Hematopoietic multipotent progenitor cell treated with erythropoietin and hydrocortisone succinate and interleukin-3 and kit ligand, for 4 days (in vitro differentiated cells): ENCODE measurements around the gene SPATA20.

Source experiments
- DNase-seq: peaks from one replicate; pipeline ENCODE4 v3.0.0-alpha.2; 2015

Gene SPATA20

GRCh38 chr17:50583641-50584040 lies 36.7 kb downstream of the SPATA20 start:
- DNase-seq: no peak

DNA sequence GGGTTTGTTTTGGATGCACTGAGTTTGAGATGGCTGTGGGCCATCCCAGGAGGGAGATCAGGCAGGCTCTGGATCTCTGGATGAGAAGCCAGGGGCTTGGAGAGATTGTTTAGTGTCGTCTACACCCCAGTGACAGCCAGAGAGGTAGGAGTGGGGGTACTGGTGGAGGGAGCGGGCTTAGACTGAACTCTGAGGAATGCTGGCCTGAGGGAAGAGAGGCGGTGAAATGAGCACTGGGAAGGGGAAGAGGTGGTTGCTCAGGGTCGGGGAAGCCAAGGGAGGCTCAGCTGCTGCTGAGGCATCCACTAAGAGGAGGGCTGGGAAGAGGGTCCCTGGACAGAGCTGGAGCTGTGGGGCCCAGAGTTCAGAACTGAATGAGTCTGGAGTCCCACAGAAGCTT lies 37.1 kb downstream of the SPATA20 start:
- no peak for DNase-seq

DNA sequence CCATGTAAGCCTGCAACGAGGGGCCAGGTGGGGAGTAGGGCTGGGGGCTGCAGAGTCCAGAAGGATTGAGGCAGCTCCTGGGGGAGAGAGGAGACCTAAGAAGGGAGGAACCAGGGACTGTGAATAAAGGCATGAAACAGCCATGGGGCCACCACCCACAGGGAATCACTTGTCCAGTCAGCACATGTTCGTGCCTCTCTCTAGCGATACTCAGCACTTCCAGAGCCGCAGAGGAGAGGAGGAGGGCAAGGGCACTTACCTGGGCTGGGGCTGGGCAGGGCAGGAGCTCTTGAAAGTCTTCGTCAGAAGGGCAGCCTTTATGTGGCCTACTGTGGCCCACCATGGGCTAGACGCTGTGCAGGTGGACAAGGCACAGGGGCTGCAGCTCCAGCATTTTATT lies 37.8 kb downstream of the SPATA20 start:
- DNase-seq: no peak

- DNase-seq: no peak
These were observed 38.4 kb downstream of the SPATA20 start for GRCh38 chr17:50585346-50585745.

- no peak for DNase-seq
These were observed 38.9 kb downstream of the SPATA20 start for GRCh38 chr17:50585891-50586290.

DNA sequence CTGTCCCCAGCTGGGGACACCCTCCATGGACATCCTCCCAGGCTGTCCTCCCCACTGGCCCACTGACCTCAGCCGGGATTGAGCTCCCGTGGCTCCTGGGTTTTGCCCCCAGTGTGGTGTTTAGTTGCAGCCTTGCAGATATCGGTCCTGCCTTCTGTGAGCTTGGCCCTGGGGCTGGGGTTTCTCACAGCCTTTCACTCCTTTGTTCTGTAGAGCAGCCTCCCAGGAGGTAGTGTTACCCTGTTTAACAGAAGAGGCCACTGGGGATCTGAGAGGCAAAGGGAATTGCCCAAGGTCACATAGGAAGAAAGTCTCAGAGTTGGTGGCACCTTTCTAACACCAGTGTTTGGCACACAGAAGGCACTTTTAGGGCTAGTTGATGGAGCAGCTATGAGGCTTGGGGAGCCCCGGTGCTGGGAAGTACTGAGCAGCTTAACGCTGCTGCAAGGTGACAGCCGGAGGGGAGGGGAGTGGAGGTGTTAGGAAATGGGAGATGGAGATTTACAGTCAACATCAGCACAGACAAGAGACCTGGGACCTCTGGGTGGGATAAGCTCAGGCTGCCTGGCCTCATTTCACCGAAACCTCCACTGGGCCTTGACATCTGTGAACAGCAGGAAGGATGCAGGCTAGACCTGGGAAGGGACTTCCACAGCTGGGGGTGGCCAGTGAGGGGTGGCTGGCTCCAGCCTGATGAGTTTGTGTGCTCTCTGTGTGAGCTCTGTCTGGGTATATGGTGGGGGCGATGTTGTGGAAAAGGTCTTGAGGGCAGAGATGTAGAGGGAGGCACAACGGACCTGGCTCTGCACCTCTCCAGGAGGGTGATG lies 39.7 kb downstream of the SPATA20 start:
- DNase-seq: no peak

GRCh38 chr17:50587571-50587970 lies 40.6 kb downstream of the SPATA20 start:
- no peak for DNase-seq

DNA sequence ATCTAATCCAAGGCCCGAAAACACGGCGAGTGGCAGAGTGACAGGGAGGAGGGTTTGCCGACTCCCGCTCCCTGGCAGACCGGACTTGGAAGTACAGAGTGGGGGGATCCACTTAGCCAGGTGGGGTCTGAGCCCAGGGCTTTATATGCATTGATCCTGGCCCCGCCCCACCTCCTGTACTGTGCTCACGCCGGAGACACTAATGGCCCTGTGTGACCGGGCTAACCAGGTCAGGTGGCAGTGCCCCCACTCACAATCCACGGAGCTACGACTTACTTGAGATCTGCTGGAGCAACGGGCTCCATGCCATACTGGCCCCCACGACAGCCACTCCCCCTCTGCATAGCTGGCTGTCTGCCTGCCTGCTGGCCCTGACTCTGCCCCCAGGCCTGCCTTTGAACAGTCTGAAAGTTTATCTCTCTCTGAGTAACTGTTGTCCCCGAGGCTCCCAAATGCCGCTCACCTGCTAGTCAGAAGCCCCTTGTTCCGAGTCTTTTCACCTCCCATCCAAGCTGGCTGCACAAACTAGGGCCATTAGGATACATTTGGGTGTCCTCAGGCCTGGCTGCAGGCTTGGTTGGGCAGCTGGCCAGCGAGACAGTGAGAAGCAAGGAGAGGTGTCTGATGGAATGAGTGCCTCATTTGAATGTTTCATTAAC lies 41.5 kb downstream of the SPATA20 start:
- no peak for DNase-seq

DNA sequence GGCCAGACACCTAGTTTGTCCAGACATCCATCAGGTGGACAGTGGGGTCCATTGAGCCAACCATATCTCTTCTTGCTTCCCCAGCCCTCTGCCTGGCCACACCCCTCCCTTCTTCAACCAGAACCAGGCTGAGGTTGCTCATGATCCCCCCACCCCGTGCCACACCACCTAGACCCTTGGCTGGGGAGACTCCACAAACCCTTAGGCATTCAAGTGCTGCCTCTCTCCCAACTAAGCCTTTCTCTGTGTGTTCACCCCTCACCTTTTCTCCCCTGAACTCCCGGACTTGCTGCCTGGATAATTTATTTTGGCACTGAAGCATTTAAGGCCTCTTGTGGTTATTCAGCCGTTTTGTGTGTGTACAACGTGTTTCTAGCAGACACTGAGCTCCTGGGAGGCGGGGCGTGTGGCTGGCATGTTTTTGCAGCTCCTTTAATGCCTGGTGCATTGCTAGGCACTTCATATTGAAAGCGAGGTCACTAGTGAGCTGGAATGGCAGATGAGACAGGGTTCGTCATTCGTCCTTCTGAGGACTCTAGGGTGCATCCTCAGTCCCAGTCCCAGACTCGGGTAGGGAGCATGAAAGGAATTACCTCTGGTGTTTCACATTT lies 42.2 kb downstream of the SPATA20 start:
- DNase-seq: no peak

DNA sequence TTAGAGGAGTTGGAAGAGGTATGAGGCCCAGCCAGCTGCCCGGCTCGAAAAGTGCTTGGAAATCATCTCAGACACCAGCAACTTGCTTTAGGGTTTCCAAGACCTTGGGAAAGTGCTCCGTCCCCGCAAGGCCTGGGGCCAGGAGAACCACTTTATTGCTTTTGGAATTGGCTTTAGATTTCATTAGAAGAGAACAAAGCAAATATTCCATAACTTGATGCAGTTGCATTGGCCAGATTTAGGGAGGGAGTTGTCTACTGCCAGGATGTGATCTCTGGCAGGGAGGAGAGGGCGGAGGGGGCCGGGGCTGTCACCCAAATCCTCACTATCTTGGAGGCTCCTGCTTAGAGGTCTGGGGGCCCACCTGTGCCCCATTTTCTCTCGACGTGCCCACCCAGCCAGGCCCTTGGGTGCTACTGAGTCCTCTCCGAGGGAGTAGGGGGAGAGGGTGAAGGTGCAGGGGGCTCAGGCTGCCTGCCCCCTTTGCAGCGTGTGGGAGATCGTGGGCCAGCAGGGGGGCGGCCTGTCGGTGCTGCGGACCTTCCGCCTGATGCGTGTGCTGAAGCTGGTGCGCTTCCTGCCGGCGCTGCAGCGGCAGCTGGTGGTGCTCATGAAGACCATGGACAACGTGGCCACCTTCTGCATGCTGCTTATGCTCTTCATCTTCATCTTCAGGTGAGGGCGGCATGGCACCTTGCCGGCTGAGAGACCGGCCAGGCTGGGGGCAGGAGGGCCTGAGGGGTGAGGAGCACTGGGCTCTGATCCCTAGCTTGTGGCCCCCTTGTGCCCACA lies 44.2 kb downstream of the SPATA20 start:
- DNase-seq: no peak

- DNase-seq: no peak
These were observed 46.3 kb downstream of the SPATA20 start for GRCh38 chr17:50593321-50593720.

DNA sequence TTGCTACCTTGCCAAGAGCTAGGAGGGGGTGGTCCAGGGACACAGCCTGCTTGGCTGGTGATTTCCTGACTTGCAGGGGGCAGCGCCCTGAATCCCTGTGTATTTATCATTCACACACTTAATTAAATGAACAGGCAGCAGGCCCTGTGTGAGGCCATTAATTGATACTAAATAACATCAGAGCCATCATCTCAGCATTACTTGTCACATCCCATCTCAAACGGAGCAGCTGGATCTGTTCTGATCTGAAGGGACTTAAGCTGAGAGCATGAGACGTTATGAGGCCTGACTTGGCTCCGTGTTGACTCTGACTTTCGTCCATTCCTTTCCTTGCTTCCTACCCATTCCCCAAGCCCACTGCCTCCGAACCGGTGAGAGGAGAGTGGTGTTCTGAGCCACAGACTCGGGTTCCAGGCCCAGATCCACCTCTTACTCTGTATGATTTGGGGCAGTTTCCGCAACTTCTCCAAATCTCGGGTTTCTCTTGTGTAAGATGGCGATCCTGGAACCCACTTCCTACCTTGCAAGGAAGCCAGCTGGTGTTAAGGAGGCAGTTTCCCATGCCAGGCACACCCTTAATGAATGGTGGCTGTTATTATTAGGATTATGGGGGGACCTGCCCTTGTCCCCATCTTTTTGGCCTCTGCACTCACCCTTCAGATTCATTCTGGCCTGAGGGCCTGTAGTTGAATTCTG lies 47.3 kb downstream of the SPATA20 start:
- no peak for DNase-seq

DNA sequence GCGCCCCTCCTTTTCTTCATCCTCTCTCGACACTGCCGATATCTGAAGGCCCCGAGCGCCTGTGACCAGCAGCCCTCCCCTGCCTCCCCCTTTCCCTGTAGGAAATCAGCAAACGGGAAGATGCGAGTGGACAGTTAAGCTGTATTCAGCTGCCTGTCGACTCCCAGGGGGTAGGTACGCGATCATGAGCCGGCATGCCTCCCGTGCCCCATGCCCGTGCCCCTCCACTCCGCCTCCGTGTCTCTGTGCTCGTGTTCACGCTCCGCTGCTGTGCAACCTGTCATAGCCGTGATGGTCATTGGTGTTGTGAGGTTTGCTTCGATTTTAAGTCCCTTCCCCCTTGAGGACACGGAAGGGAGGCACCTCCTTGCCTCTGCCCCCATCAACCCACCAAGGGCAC lies 47.9 kb downstream of the SPATA20 start:
- no peak for DNase-seq

DNA sequence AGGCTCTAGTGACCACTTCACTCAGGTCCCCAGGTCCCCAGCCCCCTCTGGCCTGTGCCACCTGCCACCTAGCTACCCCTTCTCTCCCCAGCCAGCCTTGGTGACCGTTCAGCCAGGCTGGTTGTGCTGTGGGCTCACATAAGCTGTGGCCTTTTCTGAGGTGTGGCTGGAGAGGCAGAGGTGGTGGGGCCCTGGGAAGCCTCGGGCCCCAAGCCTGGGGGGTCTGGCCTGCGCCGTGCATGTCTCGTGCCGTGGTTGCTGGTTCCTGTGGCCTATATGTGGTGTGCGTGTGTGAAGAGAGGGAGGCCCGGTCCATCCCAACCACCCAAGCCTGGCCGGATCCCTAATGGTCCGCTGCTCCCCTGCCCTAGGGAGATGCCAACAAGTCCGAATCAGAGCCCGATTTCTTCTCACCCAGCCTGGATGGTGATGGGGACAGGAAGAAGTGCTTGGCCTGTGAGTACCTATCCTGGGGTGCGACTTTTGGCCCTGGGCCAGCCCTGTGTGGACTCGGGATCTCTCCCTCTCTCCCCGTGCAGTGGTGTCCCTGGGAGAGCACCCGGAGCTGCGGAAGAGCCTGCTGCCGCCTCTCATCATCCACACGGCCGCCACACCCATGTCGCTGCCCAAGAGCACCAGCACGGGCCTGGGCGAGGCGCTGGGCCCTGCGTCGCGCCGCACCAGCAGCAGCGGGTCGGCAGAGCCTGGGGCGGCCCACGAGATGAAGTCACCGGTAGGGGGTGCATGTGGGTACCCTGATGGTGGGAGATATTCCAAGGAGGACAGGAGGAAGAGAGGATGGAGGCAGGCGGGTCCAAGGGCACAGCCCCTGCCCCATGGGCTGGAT lies 49.4 kb downstream of the SPATA20 start:
- peak; percentile 20 for DNase-seq

DNA sequence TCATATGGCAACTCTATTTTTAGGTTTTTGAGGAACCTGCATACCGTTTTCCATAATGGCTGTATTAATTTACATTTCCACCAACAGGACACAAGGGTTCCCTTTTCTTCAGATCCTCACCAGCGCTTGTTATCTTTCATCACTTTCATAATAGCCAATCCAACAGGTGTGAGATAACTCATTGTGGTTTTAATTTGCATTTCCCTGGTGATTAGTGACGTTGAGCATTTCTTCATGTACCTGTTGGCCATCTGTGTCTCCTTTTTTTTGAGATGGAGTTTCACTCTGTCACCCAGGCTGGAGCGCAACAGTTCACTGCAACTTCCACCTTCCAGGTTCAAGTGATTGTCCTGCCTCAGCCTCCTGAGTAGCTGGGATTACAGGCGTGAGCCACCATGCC lies 51.5 kb downstream of the SPATA20 start:
- DNase-seq: no peak

DNA sequence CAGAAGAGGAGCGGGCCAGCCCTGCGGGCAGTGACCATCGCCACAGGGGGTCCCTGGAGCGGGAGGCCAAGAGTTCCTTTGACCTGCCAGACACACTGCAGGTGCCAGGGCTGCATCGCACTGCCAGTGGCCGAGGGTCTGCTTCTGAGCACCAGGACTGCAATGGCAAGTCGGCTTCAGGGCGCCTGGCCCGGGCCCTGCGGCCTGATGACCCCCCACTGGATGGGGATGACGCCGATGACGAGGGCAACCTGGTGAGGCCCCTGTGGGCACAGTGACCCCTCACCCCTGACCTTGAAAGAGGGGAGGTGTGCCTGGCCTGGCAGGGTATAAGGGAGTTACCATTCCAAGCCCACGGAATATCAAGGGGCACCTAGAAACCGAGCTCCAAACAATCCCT lies 52.6 kb downstream of the SPATA20 start:
- no peak for DNase-seq

DNA sequence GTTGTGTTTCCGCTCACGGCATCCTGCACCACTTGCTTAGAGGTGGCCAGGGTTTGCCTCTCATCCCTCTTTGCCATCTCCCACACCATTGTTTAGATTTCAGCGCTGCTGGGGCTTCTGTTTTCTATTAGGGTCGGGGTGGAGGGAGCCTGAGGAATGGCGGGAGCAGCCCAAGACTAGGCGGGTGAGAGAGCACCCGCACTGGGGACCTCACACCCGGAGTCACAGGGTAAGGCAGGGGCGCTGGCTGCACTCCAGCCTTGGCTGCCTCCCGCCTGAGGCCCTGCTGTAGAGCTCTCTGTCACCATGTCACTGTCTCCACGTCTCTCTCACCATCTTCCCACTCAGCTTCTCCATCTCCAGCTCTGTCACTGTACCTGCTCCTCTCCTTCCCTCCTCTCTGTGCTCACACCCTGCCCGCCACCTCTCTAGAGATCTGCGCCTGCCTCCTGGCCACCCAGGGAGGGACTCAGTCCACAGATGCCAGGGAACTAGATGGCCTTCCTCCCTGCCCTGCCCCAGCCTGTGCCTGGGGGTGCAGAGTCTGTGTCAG lies 54.9 kb downstream of the SPATA20 start:
- DNase-seq: no peak

DNA sequence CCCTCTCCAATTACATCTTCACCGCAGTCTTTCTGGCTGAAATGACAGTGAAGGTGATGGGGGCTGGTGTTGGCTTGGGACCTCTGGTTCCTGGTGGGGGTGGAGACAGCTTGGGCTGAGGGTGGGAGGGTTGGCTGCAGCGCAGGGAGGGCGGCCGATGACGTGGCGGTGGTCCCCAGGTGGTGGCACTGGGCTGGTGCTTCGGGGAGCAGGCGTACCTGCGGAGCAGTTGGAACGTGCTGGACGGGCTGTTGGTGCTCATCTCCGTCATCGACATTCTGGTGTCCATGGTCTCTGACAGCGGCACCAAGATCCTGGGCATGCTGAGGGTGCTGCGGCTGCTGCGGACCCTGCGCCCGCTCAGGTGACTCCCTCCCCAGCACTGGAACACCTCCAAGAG lies 55.9 kb downstream of the SPATA20 start:
- DNase-seq: no peak

DNA sequence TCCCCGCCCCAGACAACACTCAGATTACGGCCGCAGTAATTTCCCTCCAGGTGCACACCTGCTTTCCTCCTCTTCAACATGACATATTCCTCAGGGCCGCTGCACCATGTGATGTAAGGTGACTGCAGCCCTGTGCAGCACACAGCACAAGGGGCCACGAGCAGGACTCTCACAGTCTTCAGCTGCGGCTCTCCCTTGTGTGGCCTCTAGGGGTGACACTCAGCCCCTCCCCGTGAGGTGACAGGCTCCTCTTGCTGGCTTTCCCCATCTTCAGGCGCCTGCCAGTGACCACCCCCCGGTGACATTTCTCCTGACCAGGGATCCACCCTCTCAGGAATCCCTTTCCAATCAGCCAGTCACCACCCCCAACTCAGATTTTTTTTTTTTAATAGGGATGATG lies 56.4 kb downstream of the SPATA20 start:
- peak; percentile 53 for DNase-seq

GRCh38 chr17:50604513-50604912 lies 57.5 kb downstream of the SPATA20 start:
- no peak for DNase-seq

DNA sequence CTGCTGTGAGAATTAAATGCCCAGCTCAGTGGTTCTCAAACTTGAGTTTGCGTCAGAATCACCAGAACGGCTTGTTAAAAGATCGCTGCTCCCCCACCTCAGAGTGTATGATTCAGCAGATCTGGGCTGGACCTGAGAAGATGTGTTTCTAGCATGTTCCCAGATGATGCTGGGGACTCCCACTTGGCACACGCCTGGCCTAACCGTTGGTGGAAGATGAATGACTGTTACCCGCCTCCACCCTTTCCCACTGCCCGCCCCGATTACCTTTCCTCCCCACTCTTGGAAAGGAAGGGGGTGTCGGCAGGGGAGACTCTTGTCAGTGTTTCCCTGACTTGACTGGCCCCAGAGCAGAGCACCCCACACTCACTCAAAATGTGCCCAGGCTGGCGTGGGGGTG lies 58.5 kb downstream of the SPATA20 start:
- DNase-seq: no peak
